Neuronal stem cell (in vitro differentiated cells): ENCODE measurements around the gene ZSWIM4.
"Not testable (repeated sequence)": the region's sequence is repeated elsewhere in the genome, so short reads cannot be mapped to it uniquely, and the experiment has no call there.

ENCODE experiments used
- DNase-seq: peaks from one replicate; pipeline ENCODE4 v3.0.0-alpha.2; 2013; ENCODE audit warnings: low spot score
- H2AFZ ChIP-seq: one replicate; pipeline ENCODE4 v1.6.1; 2013; ENCODE audit warnings: mild to moderate bottlenecking, low read length, inconsistent platforms
- H2AK5ac ChIP-seq: 2 replicates; pipeline ENCODE4 v1.6.1; 2013; ENCODE audit warnings: low read depth, mild to moderate bottlenecking, inconsistent platforms, low read length, moderate library complexity, mixed read lengths
- H2BK120ac ChIP-seq: 2 replicates; pipeline ENCODE4 v1.6.1; 2013; ENCODE audit warnings: low read depth, mild to moderate bottlenecking, inconsistent platforms, low read length, moderate library complexity, mixed read lengths
- H2BK12ac ChIP-seq: one replicate; pipeline ENCODE4 v1.6.1; 2013; ENCODE audit warnings: low read length, inconsistent platforms
- H2BK15ac ChIP-seq: 2 replicates; pipeline ENCODE4 v1.6.1; 2013; ENCODE audit warnings: mild to moderate bottlenecking, low read length, inconsistent platforms, mixed read lengths
- H2BK5ac ChIP-seq: one replicate; pipeline ENCODE4 v1.6.1; 2013; ENCODE audit warnings: inconsistent platforms, mild to moderate bottlenecking, low read length, moderate library complexity
- H3K14ac ChIP-seq: one replicate; pipeline ENCODE4 v1.6.1; 2013; ENCODE audit warnings: low read length, inconsistent platforms
- H3K18ac ChIP-seq: 2 replicates; pipeline ENCODE4 v1.6.1; 2013; ENCODE audit warnings: low read length, inconsistent platforms
- H3K23ac ChIP-seq: 2 replicates; pipeline ENCODE4 v1.6.1; 2013; ENCODE audit warnings: low read depth, mild to moderate bottlenecking, mixed read lengths, low read length, inconsistent platforms; ENCODE audit not compliant: poor library complexity
- H3K27ac ChIP-seq: replicated peaks from 3 replicates; pipeline ENCODE4 v1.5.1; 2013; ENCODE audit warnings: low read length, inconsistent platforms
- H3K27me3 ChIP-seq, 3 experiments: 2 replicates each; pipeline ENCODE4 v1.6.1; 2013; ENCODE audit warnings: low read length in 3 of 3, mild to moderate bottlenecking in 2 of 3, inconsistent platforms in 1 of 3, low read depth in 1 of 3, mixed read lengths in 1 of 3, moderate library complexity in 1 of 3; ENCODE audit not compliant: control insufficient read depth in 3 of 3, insufficient read depth in 3 of 3
- H3K36me3 ChIP-seq, 2 donors: replicated peaks in 1 of 2; 2 replicates each; pipeline ENCODE4 v1.6.1; 2013; ENCODE audit warnings: low read length in 2 of 2; ENCODE audit not compliant: control insufficient read depth in 2 of 2, insufficient read depth in 2 of 2
- H3K4ac ChIP-seq: 2 replicates; pipeline ENCODE4 v1.6.1; 2013; ENCODE audit warnings: inconsistent platforms, mild to moderate bottlenecking, low read length, moderate library complexity
- H3K4me1 ChIP-seq, 2 donors: 1 replicate in 1 of 2; 2 replicates in 1 of 2; pipeline ENCODE4 v1.6.1; 2013; ENCODE audit warnings: low read length in 2 of 2, low read depth in 1 of 2; ENCODE audit not compliant: control insufficient read depth in 2 of 2, insufficient read depth in 1 of 2
- H3K4me2 ChIP-seq: one replicate; pipeline ENCODE4 v1.6.1; 2013; ENCODE audit warnings: mild to moderate bottlenecking, low read length, inconsistent platforms; ENCODE audit not compliant: insufficient read depth, poor library complexity, severe bottlenecking
- H3K4me3 ChIP-seq, 2 donors: 2 replicates each; pipeline ENCODE4 v1.5.1; 2013; ENCODE audit warnings: low read length in 2 of 2, mild to moderate bottlenecking in 2 of 2, inconsistent platforms in 1 of 2, moderate library complexity in 1 of 2
- H3K79me1 ChIP-seq: one replicate; pipeline ENCODE4 v1.6.1; 2013; ENCODE audit warnings: low read depth, mild to moderate bottlenecking, inconsistent platforms, low read length, moderate library complexity
- H3K9ac ChIP-seq: one replicate; pipeline ENCODE4 v1.6.1; 2013; ENCODE audit warnings: mild to moderate bottlenecking, low read depth, low read length, inconsistent platforms; ENCODE audit not compliant: poor library complexity
- H3K9me3 ChIP-seq, 2 donors: replicated peaks in 1 of 2; 2 replicates each; pipeline versions ENCODE3 to v1.6.1; 2013; ENCODE audit warnings: low read length in 2 of 2, mild to moderate bottlenecking in 2 of 2, inconsistent platforms in 1 of 2, low read depth in 1 of 2, mixed read lengths in 1 of 2, moderate library complexity in 1 of 2; ENCODE audit not compliant: control insufficient read depth in 2 of 2, insufficient read depth in 1 of 2
- H4K8ac ChIP-seq: one replicate; pipeline ENCODE4 v1.6.1; 2013; ENCODE audit warnings: low read depth, mild to moderate bottlenecking, inconsistent platforms, low read length, moderate library complexity
- H4K91ac ChIP-seq: one replicate; pipeline ENCODE4 v1.6.1; 2013; ENCODE audit warnings: low read length, low read depth, mild to moderate bottlenecking, inconsistent platforms; ENCODE audit not compliant: poor library complexity
- WGBS, 2 donors: extraction: QIAGEN DNeasy Blood & Tissue Kit; methylation state at CpG; one replicate each; pipeline ENCODE4 v1.1.7; 2013; ENCODE audit warnings: missing lambda C conversion rate in 2 of 2, mixed read lengths in 1 of 2; ENCODE audit not compliant: insufficient read length in 2 of 2, insufficient replicate concordance in 1 of 2; ENCODE audit errors: extremely low coverage in 2 of 2; 5-methylcytosine and 5-hydroxymethylcytosine counted together

Gene ZSWIM4

DNA sequence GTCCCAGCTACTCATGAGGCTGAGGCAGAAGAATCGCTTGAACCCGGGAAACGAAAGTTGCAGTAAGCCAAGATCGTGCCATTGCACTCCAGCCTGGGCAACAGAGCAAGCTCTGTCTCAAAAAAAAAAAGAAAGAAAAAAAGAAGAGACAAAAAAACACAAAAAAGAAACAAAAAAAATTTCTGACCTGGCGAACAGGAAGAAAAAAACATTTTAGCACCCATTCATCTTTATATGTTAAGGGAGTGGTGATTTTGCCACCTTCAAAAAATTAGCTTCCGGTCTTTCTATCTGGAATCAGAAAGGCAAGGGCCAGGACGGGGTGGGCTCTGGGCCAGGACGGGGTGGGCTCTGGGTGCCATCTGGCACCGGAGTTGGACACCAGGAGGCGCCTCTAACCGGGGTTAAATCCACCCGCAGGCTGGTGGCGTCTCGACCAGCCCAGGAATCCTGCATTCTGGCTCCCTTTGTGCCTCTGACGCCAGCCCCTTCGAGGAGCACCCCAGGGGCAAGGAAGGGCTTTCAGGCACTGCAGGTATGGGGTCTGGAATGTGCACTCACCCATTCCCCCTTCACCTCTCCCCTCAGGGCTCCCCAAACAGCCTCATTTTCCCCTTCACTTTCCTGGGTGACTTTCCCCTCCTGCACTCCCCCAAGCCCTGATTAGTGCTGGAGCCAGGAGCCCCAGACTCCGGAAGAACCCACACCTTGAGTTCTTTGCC lies 10.4 kb upstream of the ZSWIM4 start:
- Histone ChIP-seq H3K14ac (no peak overlapping the region), H3K4me2 (no peak overlapping the region), H3K79me1 (no peaks in the 10 kb centered on the region), H3K27me3 (no peaks in the 10 kb centered on the region), H3K23ac (peak overlapping the region; percentile 34), H2BK5ac (no peak overlapping the region), H3K4ac (no peak overlapping the region), H3K4me3 (no peak overlapping the region), H2BK15ac (no peak overlapping the region), H4K8ac (no peak overlapping the region), H2BK12ac (no peak overlapping the region), H2AK5ac (peak overlapping the region; percentile 11), H3K9ac (no peak overlapping the region), H3K4me1 (peaks cover 7 to 15% of the 10 kb centered on the region in 2 donors), H3K9me3 (peaks cover 0 to under 1% of the 10 kb centered on the region in 2 donors), H3K36me3 (peaks cover 0 to 1% of the 10 kb centered on the region in 2 donors), H4K91ac (no peak overlapping the region), H2AFZ (peak overlapping the region; percentile 86), H3K18ac (peak overlapping the region; percentile 89), H2BK120ac (peak overlapping the region; percentile 73), H3K27ac (no peak overlapping the region)
- no CpG with 5 or more reads among the region's 17 CpGs for WGBS, 2 donors
- DNase-seq = no peak

DNA sequence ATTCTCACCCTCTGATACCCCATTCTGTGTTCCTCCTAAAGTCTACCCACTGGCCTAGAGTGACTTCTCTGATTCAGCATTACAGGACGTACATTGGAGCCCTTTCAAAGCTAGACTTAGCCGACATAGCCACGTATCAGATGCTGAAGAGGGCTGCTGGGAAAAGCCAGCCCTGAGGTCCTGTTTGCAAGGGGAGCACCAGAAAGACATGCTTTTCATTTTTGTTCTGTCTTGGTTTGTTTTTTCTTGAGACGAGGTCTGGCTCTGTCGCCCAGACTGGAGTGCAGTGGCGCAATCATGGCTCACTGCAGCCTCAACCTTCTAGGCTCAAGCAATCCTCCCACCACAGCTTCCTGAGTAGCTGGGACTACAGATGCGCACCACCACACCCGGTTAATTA lies 6.3 kb upstream of the ZSWIM4 start:
- H3K27ac ChIP-seq = no peak overlapping the region
- H3K14ac ChIP-seq = no peak overlapping the region
- H2BK15ac ChIP-seq = no peak overlapping the region
- no peak overlapping the region for H2BK5ac ChIP-seq
- DNase-seq = no peak
- H2AK5ac ChIP-seq = no peak overlapping the region
- no peak overlapping the region for H2BK12ac ChIP-seq
- no peaks in the 10 kb centered on the region for H3K27me3 ChIP-seq
- no peak overlapping the region for H2AFZ ChIP-seq
- WGBS, 2 donors = no CpG with 5 or more reads among the region's 8 CpGs
- H3K4me3 ChIP-seq = no peak overlapping the region
- no peaks in the 10 kb centered on the region for H3K79me1 ChIP-seq
- H4K8ac ChIP-seq = no peak overlapping the region
- H3K36me3 ChIP-seq = no peaks in the 10 kb centered on the region
- no peak overlapping the region for H3K23ac ChIP-seq
- H3K4me2 ChIP-seq = no peak overlapping the region
- H3K4ac ChIP-seq = no peak overlapping the region
- no peak overlapping the region for H3K18ac ChIP-seq
- peaks cover 0 to 2% of the 10 kb centered on the region in 2 donors for H3K4me1 ChIP-seq
- H2BK120ac ChIP-seq = no peak overlapping the region
- H3K9me3 ChIP-seq = no peaks in the 10 kb centered on the region
- no peak overlapping the region for H4K91ac ChIP-seq
- H3K9ac ChIP-seq = no peak overlapping the region

DNA sequence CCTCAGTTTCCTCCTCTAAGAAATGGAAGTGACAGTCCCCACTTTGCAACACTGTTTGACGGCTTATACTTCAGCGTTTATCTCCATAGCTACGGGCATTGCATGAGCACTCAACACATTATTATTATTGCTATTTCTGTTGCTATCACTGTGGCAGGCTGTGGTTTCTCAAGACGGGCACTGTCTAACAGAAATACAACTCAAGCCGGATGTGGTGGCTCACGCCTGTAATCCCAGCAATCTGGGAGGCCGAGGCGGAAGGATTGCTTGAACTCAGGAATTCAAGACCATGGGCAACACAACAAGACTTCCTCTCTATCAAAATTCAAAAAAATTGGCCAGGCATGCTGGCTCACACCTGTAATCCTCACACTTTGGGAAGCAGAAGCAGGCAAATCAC lies 4.9 kb upstream of the ZSWIM4 start:
- no peak for DNase-seq
- no peaks in the 10 kb centered on the region for H3K36me3 ChIP-seq
- H3K27me3 ChIP-seq = no peaks in the 10 kb centered on the region
- H3K79me1 ChIP-seq = no peaks in the 10 kb centered on the region
- H3K23ac ChIP-seq = no peak overlapping the region
- H3K9me3 ChIP-seq = no peaks in the 10 kb centered on the region
- H3K4me2 ChIP-seq = no peak overlapping the region
- H2AK5ac ChIP-seq = no peak overlapping the region
- no peak overlapping the region for H2AFZ ChIP-seq
- no peak overlapping the region for H3K14ac ChIP-seq
- no peak overlapping the region for H3K9ac ChIP-seq
- peaks cover 0 to 1% of the 10 kb centered on the region in 2 donors for H3K4me1 ChIP-seq
- H2BK15ac ChIP-seq = no peak overlapping the region
- H2BK120ac ChIP-seq = no peak overlapping the region
- no peak overlapping the region for H3K4ac ChIP-seq
- no peak overlapping the region for H4K8ac ChIP-seq
- H3K27ac ChIP-seq = no peak overlapping the region
- no CpG with 5 or more reads among the region's 8 CpGs for WGBS, 2 donors
- no peak overlapping the region for H3K18ac ChIP-seq
- no peak overlapping the region for H4K91ac ChIP-seq
- H2BK5ac ChIP-seq = no peak overlapping the region
- no peak overlapping the region for H2BK12ac ChIP-seq
- H3K4me3 ChIP-seq = no peak overlapping the region

DNA sequence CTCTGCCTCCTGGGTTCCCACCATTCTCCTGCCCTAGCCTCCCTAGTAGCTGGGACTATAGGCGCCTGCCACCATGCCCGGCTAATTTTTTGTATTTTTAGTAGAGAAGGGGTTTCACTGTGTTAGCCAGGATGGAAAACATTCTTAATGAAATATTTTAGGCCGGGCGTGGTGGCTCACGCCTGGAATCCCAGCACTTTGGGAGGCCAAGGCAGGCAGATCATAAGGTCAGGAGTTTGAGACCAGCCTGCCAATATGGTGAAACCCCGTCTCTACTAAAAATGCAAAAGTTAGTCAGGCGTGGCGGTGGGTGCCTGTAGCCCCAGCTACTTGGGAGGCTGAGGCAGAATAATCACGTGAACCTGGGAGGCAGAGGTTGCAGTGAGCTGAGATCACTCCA lies 1.9 kb upstream of the ZSWIM4 start:
- not testable (repeated sequence) for H3K4me2 ChIP-seq, H4K91ac ChIP-seq, H2BK15ac ChIP-seq, H3K4me1 ChIP-seq, H2BK120ac ChIP-seq, H3K4me3 ChIP-seq, H3K9ac ChIP-seq, DNase-seq, H2BK12ac ChIP-seq, H4K8ac ChIP-seq, H3K4ac ChIP-seq, H2AFZ ChIP-seq, H3K18ac ChIP-seq, H3K9me3 ChIP-seq, H2BK5ac ChIP-seq, H2AK5ac ChIP-seq, H3K23ac ChIP-seq, H3K27me3 ChIP-seq, H3K36me3 ChIP-seq, H3K14ac ChIP-seq, H3K27ac ChIP-seq
- H3K79me1 ChIP-seq = peaks cover 11% of the 10 kb centered on the region
- WGBS, 2 donors = no CpG with 5 or more reads among the region's 9 CpGs
